Measurements from ENCODE around the gene GADL1.

DNA sequence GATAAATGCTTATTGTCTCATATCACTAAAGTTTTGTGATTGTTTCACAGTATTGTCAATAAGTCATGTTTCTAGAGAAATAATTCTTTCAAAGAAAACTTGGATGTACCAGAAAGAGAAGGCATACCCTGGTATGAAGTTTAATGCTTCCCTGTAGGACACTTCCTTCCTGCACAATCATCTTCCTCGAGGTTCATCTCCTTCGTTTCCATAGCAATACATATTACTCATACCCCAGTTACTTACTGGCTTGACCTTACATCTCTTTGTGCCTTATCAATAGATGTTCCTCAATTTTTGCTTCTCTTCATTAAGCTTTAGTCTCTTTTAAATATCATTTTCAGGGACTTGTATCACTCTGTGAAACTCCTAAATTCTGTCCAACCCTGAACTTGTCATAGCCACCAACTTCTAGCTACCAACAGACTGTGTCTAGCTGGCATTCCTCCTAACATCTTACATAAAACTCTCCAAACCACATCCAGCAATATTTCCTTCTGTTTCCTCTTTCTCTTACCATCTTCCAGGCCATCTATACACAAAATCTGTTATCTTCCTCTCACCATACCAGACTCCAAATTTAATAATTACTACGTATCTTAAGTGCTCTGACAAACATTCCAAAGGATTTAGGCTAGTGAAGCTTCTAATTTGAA is 134.3 kb downstream of the GADL1 start:
- TF ChIP-seq, protein P1, sequence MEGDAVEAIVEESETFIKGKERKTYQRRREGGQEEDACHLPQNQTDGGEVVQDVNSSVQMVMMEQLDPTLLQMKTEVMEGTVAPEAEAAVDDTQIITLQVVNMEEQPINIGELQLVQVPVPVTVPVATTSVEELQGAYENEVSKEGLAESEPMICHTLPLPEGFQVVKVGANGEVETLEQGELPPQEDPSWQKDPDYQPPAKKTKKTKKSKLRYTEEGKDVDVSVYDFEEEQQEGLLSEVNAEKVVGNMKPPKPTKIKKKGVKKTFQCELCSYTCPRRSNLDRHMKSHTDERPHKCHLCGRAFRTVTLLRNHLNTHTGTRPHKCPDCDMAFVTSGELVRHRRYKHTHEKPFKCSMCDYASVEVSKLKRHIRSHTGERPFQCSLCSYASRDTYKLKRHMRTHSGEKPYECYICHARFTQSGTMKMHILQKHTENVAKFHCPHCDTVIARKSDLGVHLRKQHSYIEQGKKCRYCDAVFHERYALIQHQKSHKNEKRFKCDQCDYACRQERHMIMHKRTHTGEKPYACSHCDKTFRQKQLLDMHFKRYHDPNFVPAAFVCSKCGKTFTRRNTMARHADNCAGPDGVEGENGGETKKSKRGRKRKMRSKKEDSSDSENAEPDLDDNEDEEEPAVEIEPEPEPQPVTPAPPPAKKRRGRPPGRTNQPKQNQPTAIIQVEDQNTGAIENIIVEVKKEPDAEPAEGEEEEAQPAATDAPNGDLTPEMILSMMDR (IDR thresholded peaks at IDR 0.05), result no peak
- TF ChIP-seq POLR2A (IDR thresholded peaks at IDR 0.05), result no peak
